ENCODE measurements around the gene ARID3B.

DNA sequence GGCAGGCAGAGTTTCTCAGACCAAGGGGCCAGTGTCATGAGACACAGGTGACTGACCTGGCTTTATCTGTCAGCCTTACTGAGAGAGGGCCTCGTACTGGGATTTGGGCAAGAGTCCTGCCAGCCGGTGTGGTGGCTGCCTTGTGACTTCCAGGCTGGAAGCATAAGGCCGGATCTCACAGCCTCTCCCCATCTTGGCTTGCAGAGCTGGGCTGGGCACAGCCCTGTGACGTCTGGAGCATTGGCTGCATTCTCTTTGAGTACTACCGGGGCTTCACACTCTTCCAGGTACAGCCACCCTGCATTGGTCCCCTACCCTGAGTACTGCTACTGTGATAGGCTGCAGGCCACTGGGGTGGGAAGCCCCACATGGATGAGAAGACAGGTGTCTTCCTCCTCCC lies 86.7 kb downstream of the ARID3B start:
- no peak for TF ChIP-seq CTCF (IDR thresholded peaks at IDR 0.05)
- no peak for TF ChIP-seq REST (IDR thresholded peaks at IDR 0.05; ENCODE audit: insufficient read depth in 1 of 2, low read depth in 2 of 2, low read length in 1 of 2)

All from Panc1 (cell line).